Ishikawa (cell line): ENCODE measurements around the gene OR2L8.

Source experiments
- CEBPB ChIP-seq: IDR thresholded peaks from 2 replicates; pipeline ENCODE4 v1.6.1; 2012
- EGR1 ChIP-seq: IDR thresholded peaks from 2 replicates; pipeline ENCODE4 v1.6.1; 2012
- EP300 ChIP-seq: IDR thresholded peaks from 2 replicates; pipeline ENCODE4 v1.6.1; 2012; ENCODE audit warnings: borderline replicate concordance
- NFIC ChIP-seq: IDR thresholded peaks from 2 replicates; pipeline ENCODE4 v1.6.1; 2012
- REST ChIP-seq: IDR thresholded peaks from 2 replicates; pipeline ENCODE4 v1.6.1; 2012; ENCODE audit warnings: low read depth, mild to moderate bottlenecking
- TAF1 ChIP-seq: IDR thresholded peaks from 2 replicates; pipeline ENCODE4 v1.6.1; 2012; ENCODE audit warnings: low read depth, mild to moderate bottlenecking
- USF1 ChIP-seq: IDR thresholded peaks from 2 replicates; pipeline ENCODE4 v1.6.1; 2012
- ZBTB7A ChIP-seq: IDR thresholded peaks from 2 replicates; pipeline ENCODE4 v1.6.1; 2012; ENCODE audit warnings: low read depth

DNA sequence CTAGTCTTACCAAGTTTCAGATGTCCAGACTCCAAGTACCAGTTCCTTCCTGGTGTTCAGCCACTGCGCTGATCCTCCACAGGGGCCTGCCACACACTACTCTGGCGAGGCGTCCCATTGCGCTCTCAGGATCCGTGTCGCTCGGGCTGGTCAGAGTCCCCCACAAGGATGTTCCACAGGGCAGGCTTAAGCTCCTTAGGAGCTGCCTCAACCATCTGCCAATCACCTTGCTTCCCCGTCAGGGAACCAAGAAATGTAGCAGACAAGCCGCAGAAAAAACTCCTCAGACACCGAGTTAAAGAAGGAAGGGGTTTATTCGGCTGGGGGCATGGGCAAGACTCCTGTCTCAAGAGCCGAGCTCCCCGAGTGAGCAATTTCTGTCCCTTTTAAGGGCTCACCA is 43.5 kb upstream of the OR2L8 start:
- no peak for TF ChIP-seq ZBTB7A
- no peak for TF ChIP-seq USF1
- TF ChIP-seq CEBPB, result no peak
- TF ChIP-seq NFIC, result no peak
- no peak for TF ChIP-seq REST
- no peak for TF ChIP-seq EP300
- no peak for TF ChIP-seq EGR1
- TF ChIP-seq TAF1, result no peak
